ENCODE results near the gene CD300LG.
"Not testable (repeated sequence)": the region's sequence is repeated elsewhere in the genome, so short reads cannot be mapped to it uniquely, and the experiment has no call there.

CD300LG gene

GRCh38 chr17:43832168-43832975 is 14.6 kb upstream of the CD300LG start:
- Mint-ChIP-seq H3K36me3 (no peaks in the 10 kb centered on the region), H3K9me3 (peaks cover 4% of the 10 kb centered on the region), H3K27ac (no peak overlapping the region), H3K4me1 (peaks cover 14% of the 10 kb centered on the region), H3K27me3 (peaks cover 70% of the 10 kb centered on the region), H3K4me3 (peak overlapping the region; percentile 66)
- DNase-seq, result peak; percentile 38
- CTCF ChIA-PET, result no interaction called here

- Mint-ChIP-seq H3K27me3 (peaks cover 74% of the 10 kb centered on the region), H3K27ac (no peak within 1 kb of the TSS)
Measured at GRCh38 chr17:43832976-43833829, 13.8 kb upstream of the CD300LG start, which contains the start of gene MPP3. Gene MPP3, minus strand, starts transcription at chr17:43833146. Its CDS starts 1,240 bp downstream, at chr17:43831906.

GRCh38 chr17:43834106-43834505 is 12.9 kb upstream of the CD300LG start:
- peak overlapping the region; percentile 70 for H3K4me3 Mint-ChIP-seq
- H3K9me3 Mint-ChIP-seq, result peaks cover 4% of the 10 kb centered on the region
- H3K4me1 Mint-ChIP-seq, result peaks cover 14% of the 10 kb centered on the region
- CTCF ChIA-PET, result no interaction called here
- H3K27ac Mint-ChIP-seq, result no peak overlapping the region
- no peaks in the 10 kb centered on the region for H3K36me3 Mint-ChIP-seq
- DNase-seq, result no peak
- H3K27me3 Mint-ChIP-seq, result peaks cover 78% of the 10 kb centered on the region

More at GRCh38 chr17:43832976-43833829, 13.8 kb upstream of the CD300LG start, which contains the start of gene MPP3:
- peak; percentile 66 for DNase-seq
- H3K4me3 Mint-ChIP-seq, result peak within 1 kb of the TSS; percentile 70
- no peaks in the 10 kb centered on the region for H3K36me3 Mint-ChIP-seq
- peaks cover 4% of the 10 kb centered on the region for H3K9me3 Mint-ChIP-seq
- H3K4me1 Mint-ChIP-seq, result peaks cover 14% of the 10 kb centered on the region
- CTCF ChIA-PET, result no interaction called here

- CTCF ChIA-PET, result no interaction called here
Measured at GRCh38 chr17:43839670-43840108, 7.3 kb upstream of the CD300LG start.

GRCh38 chr17:43840814-43841213 is 6.2 kb upstream of the CD300LG start:
- no peak for DNase-seq
- H3K9me3 Mint-ChIP-seq, result no peaks in the 10 kb centered on the region
- no peaks in the 10 kb centered on the region for H3K4me1 Mint-ChIP-seq
- H3K36me3 Mint-ChIP-seq, result no peaks in the 10 kb centered on the region
- H3K4me3 Mint-ChIP-seq, result no peak overlapping the region
- H3K27ac Mint-ChIP-seq, result no peak overlapping the region
- CTCF ChIA-PET, result no interaction called here
- H3K27me3 Mint-ChIP-seq, result peaks cover 49% of the 10 kb centered on the region

More at GRCh38 chr17:43839670-43840108, 7.3 kb upstream of the CD300LG start:
- Mint-ChIP-seq H3K4me3 (no peak overlapping the region), H3K9me3 (no peaks in the 10 kb centered on the region), H3K36me3 (no peaks in the 10 kb centered on the region), H3K27ac (no peak overlapping the region), H3K4me1 (no peaks in the 10 kb centered on the region), H3K27me3 (peaks cover 60% of the 10 kb centered on the region)
- no peak for DNase-seq

- CTCF ChIA-PET, result interaction anchor here (0.6 kb wide), 1 partner anchor 300 kb away, joined by 4 read pairs; no protein-coding TSS in a partner anchor
- Mint-ChIP-seq H3K4me1 (no peaks in the 10 kb centered on the region), H3K4me3 (no peak overlapping the region), H3K9me3 (no peaks in the 10 kb centered on the region), H3K27me3 (peaks cover 47% of the 10 kb centered on the region), H3K36me3 (no peaks in the 10 kb centered on the region), H3K27ac (no peak overlapping the region)
- no peak for DNase-seq
Measured at GRCh38 chr17:43841282-43841681, 5.7 kb upstream of the CD300LG start.

- not testable (repeated sequence) for H3K9me3 Mint-ChIP-seq, H3K4me3 Mint-ChIP-seq, DNase-seq, H3K27ac Mint-ChIP-seq, H3K36me3 Mint-ChIP-seq, H3K4me1 Mint-ChIP-seq
- peaks cover 51% of the 10 kb centered on the region for H3K27me3 Mint-ChIP-seq
- CTCF ChIA-PET, result interaction anchor here (0.6 kb wide), 1 partner anchor 299 kb away, joined by 4 read pairs; no protein-coding TSS in a partner anchor
Measured at GRCh38 chr17:43842091-43842974, 4.6 kb upstream of the CD300LG start.

GRCh38 chr17:43842975-43843325 is 4.0 kb upstream of the CD300LG start:
- CTCF ChIA-PET, result no interaction called here
- no peak for DNase-seq
- Mint-ChIP-seq H3K4me3 (no peak overlapping the region), H3K36me3 (no peaks in the 10 kb centered on the region), H3K27me3 (peaks cover 49% of the 10 kb centered on the region), H3K9me3 (no peaks in the 10 kb centered on the region), H3K27ac (no peak overlapping the region), H3K4me1 (no peaks in the 10 kb centered on the region)

GRCh38 chr17:43844241-43844640 is 2.7 kb upstream of the CD300LG start:
- DNase-seq, result no peak
- H3K27me3 Mint-ChIP-seq, result peaks cover 54% of the 10 kb centered on the region
- no peaks in the 10 kb centered on the region for H3K4me1 Mint-ChIP-seq
- no peak overlapping the region for H3K4me3 Mint-ChIP-seq
- CTCF ChIA-PET, result interaction anchor here (2.6 kb wide), 1 partner anchor 34 kb away, joined by 7 read pairs; no protein-coding TSS in a partner anchor
- no peaks in the 10 kb centered on the region for H3K36me3 Mint-ChIP-seq
- no peak overlapping the region for H3K27ac Mint-ChIP-seq
- H3K9me3 Mint-ChIP-seq, result no peaks in the 10 kb centered on the region

GRCh38 chr17:43845766-43846165 is 1.2 kb upstream of the CD300LG start:
- DNase-seq, result no peak
- H3K9me3 Mint-ChIP-seq, result no peaks in the 10 kb centered on the region
- no peaks in the 10 kb centered on the region for H3K36me3 Mint-ChIP-seq
- no peak overlapping the region for H3K4me3 Mint-ChIP-seq
- H3K27me3 Mint-ChIP-seq, result peaks cover 48% of the 10 kb centered on the region
- H3K27ac Mint-ChIP-seq, result no peak overlapping the region
- H3K4me1 Mint-ChIP-seq, result no peaks in the 10 kb centered on the region
- CTCF ChIA-PET, result interaction anchor here (0.7 to 2.6 kb wide), 20 partner anchors 8 to 269 kb away, joined by 3 to 9 read pairs (median 4); no protein-coding TSS in a partner anchor

GRCh38 chr17:43846221-43846712 is 709 bp upstream of the CD300LG start:
- H3K36me3 Mint-ChIP-seq, result no peaks in the 10 kb centered on the region
- peaks cover 43% of the 10 kb centered on the region for H3K27me3 Mint-ChIP-seq
- no peaks in the 10 kb centered on the region for H3K4me1 Mint-ChIP-seq
- H3K27ac Mint-ChIP-seq, result no peak overlapping the region
- CTCF ChIA-PET, result interaction anchor here (0.7 to 2.6 kb wide), 21 partner anchors 8 to 269 kb away, joined by 3 to 9 read pairs (median 4); no protein-coding TSS in a partner anchor
- peak; percentile 82 for DNase-seq
- no peaks in the 10 kb centered on the region for H3K9me3 Mint-ChIP-seq
- no peak overlapping the region for H3K4me3 Mint-ChIP-seq

GRCh38 chr17:43848601-43849000 is 1.6 kb downstream of the CD300LG start:
- CTCF ChIA-PET, result no interaction called here
- Mint-ChIP-seq H3K9me3 (no peaks in the 10 kb centered on the region), H3K4me3 (no peak overlapping the region), H3K27ac (no peak overlapping the region), H3K27me3 (peaks cover 40% of the 10 kb centered on the region), H3K36me3 (no peaks in the 10 kb centered on the region), H3K4me1 (no peaks in the 10 kb centered on the region)
- no peak for DNase-seq

- CTCF ChIA-PET, result no interaction called here
- peaks cover 46% of the 10 kb centered on the region for H3K27me3 Mint-ChIP-seq
Measured at GRCh38 chr17:43849116-43849515, 2.1 kb downstream of the CD300LG start.

More at GRCh38 chr17:43849116-43849515, 2.1 kb downstream of the CD300LG start:
- Mint-ChIP-seq H3K36me3 (no peaks in the 10 kb centered on the region), H3K9me3 (no peaks in the 10 kb centered on the region), H3K4me1 (no peaks in the 10 kb centered on the region), H3K4me3 (no peak overlapping the region), H3K27ac (no peak overlapping the region)
- no peak for DNase-seq

Data from activated naive CD4-positive, alpha-beta T cell treated with anti-CD3 and anti-CD28 coated beads, Interleukin-2, amount 10 ng/mL, durations not matched to agents 7 days and 5 days (primary cell).